HG02938 (cell line): ENCODE measurements around the gene ZNF341.

Source experiments
- ATAC-seq: cut with Tn5 transposase; IDR thresholded peaks from one replicate; pipeline ENCODE4 v1.9.1; 2021; ENCODE audit warnings: mild to moderate bottlenecking, moderate library complexity; ENCODE audit not compliant: unreplicated experiment

The ZNF341 gene

DNA sequence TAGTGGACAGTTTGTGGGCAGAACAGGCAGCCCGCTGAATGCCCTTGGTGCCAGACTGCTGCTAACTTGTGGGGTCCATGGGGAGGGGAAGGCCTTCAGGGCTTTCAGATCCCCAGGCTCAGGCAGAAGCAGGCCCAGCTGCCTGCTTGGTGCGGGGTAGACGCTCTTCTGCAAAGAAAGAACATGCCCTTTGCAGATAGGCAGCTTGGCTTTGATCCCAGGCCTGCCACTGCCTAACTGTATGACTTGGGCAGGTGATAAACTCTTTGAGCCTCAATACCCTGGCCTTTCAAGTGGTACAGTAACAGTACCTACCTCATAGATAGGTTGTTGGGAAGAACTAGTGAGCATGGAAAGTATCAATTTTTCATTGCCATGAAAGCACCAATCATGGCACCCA, 107.8 kb downstream of the ZNF341 start:
- no peak for ATAC-seq

DNA sequence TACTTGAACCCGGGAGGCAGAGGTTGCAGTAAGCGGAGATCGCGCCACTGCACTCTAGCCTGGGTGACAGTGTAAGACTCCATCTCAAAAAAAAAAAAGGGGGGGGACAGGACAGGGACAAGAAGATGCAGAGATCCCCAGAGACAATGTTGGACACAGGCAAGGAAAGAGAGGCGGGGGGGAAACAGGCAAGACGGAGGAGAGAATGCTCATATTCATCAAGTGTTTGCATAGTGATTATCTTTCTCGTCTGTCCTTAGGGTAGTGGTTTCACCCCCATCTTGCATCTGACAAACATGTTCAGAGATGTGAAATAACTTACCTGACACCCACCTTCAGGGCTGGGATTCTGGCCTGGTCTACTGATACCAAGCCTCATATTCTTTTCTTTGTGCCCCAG, 108.4 kb downstream of the ZNF341 start:
- ATAC-seq = no peak

DNA sequence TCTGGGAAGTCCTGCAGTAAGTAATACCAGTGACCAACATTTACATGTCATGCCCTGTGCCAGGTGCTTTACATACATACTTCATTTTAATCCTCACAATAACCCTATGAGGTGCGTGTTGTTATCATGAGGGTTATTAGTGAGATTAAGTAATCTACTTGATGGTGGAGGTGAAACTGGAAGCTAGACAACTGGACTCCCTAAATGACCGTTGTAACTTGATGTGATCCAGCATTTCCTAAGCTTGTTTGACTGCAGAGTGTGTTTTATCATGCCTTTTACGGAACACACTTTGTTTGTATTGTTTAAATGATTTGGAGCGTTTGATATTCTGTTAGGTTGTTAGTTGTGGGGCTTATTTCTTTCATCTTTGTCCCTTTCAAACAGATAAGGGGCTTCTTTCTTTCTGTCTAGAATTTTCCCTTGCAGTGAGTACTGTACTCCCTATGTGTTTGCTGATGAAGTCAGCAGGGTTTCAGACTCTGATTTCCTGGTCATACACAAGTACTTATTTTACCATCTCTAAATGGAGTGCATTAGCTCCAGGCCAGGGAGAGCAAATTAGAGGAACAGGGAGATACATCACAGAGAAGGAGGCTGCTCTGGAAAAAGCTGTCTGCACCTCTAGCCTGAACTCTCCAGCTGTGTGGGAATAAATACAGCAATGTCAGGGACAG, 109.1 kb downstream of the ZNF341 start:
- no peak for ATAC-seq

DNA sequence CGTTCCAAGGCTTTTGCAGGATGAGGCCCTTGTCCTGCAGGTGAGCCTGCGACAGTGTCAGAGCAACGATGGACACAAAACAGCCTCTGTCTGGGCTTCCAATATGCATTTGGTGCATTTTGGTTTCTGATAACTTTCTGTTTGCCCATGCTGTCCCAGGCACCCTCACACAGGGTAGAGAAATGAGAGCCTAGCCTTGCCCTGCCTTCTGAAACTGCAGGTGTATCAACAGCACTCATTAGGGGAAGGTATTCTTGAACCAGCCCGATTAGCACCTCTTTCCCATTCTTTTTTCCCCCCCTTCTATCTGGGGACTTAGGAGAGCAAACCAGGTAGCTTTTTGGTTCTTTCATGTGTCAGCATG, 109.6 kb downstream of the ZNF341 start:
- ATAC-seq = no peak
